Tibial nerve (tissue), 4 donors: ENCODE results near the gene C1QTNF4.

Source experiments
- EP300 ChIP-seq, 2 donors: sonication (generic); formaldehyde crosslinking; IDR thresholded peaks; one replicate each; pipeline ENCODE4 v1.6.1; 2017; ENCODE audit warnings: antibody characterized with exemption in 2 of 2, mild to moderate bottlenecking in 1 of 2
- POLR2A ChIP-seq, 2 donors: fragments of 450-650 bp; IDR thresholded peaks; one replicate each; pipeline ENCODE4 v1.6.1; 2017; ENCODE audit warnings: antibody characterized with exemption in 2 of 2, mild to moderate bottlenecking in 2 of 2, moderate library complexity in 2 of 2
- TF ChIP-seq, protein P1 (sequence below), 5 experiments: fragments of 200-600 bp in 3 of 5; fragments of 450-650 bp in 2 of 5; sonication (generic) in 3 of 5; IDR thresholded peaks; one replicate each; pipeline ENCODE4 v1.5.1; 2016 to 2019; ENCODE audit warnings: antibody characterized with exemption in 5 of 5, mild to moderate bottlenecking in 3 of 5, moderate library complexity in 2 of 5

- TF ChIP-seq, protein P1, sequence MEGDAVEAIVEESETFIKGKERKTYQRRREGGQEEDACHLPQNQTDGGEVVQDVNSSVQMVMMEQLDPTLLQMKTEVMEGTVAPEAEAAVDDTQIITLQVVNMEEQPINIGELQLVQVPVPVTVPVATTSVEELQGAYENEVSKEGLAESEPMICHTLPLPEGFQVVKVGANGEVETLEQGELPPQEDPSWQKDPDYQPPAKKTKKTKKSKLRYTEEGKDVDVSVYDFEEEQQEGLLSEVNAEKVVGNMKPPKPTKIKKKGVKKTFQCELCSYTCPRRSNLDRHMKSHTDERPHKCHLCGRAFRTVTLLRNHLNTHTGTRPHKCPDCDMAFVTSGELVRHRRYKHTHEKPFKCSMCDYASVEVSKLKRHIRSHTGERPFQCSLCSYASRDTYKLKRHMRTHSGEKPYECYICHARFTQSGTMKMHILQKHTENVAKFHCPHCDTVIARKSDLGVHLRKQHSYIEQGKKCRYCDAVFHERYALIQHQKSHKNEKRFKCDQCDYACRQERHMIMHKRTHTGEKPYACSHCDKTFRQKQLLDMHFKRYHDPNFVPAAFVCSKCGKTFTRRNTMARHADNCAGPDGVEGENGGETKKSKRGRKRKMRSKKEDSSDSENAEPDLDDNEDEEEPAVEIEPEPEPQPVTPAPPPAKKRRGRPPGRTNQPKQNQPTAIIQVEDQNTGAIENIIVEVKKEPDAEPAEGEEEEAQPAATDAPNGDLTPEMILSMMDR (IDR thresholded peaks at IDR 0.05): no peak
- TF ChIP-seq EP300 (IDR thresholded peaks at IDR 0.05) (no peak), POLR2A (IDR thresholded peaks at IDR 0.05) (no peak)
Measured at GRCh38 chr11:47572715-47573255, 21.4 kb downstream of the C1QTNF4 start.
